B cell (primary cell): ENCODE measurements around the gene FA2H. TPM values are rescaled to one million over a fixed set of nuclear protein-coding genes. Genes with fewer than 3 reads are reported as not detected.

Experiments
- ATAC-seq: fragments of 200-7000 bp; cut with Tn5 transposase; one replicate; pipeline ENCODE4 v1.10.0; 2021; ENCODE audit warnings: low read depth, mild to moderate bottlenecking, moderate number of reproducible peaks, moderate library complexity
- CTCF ChIA-PET: fragments of 350-600 bp; sonication (Branson Sonifier 250); formaldehyde crosslinking; loops from one replicate; lab custom pipeline; 2021; ENCODE audit warnings: antibody characterized with exemption, inconsistent platforms; lab: Charles Lee
- POLR2A ChIA-PET: fragments of 350-600 bp; sonication (Branson Sonifier 250); formaldehyde crosslinking; loops from one replicate; lab custom pipeline; 2021; ENCODE audit warnings: antibody characterized with exemption; lab: Charles Lee
- DNase-seq: peaks from one replicate; pipeline ENCODE4 v3.0.0; 2013
- H2AFZ ChIP-seq: 2 replicates; pipeline ENCODE4 v1.6.1; 2012; ENCODE audit warnings: mild to moderate bottlenecking, low read depth, low read length; ENCODE audit not compliant: insufficient read depth, poor library complexity, severe bottlenecking
- H3K27ac ChIP-seq, 2 donors: 1 replicate in 1 of 2; 2 replicates in 1 of 2; pipeline ENCODE4 v1.5.1; 2012 to 2013; ENCODE audit warnings: low read length in 2 of 2, mild to moderate bottlenecking in 2 of 2, moderate library complexity in 1 of 2
- H3K27me3 ChIP-seq, 4 experiments: fragments of 200-600 bp in 1 of 4; sonication (generic) in 1 of 4; replicated peaks in 1 of 4; 1 replicate in 2 of 4; 2 replicates in 2 of 4; pipeline versions ENCODE4 v1.6.1 to v1.7.0; 2013 to 2016; ENCODE audit warnings: low read length in 3 of 4, mild to moderate bottlenecking in 2 of 4, mixed read lengths in 1 of 4, moderate library complexity in 1 of 4; ENCODE audit not compliant: insufficient read depth in 4 of 4, control insufficient read depth in 3 of 4; ENCODE audit errors: control extremely low read depth in 1 of 4
- H3K36me3 ChIP-seq, 2 experiments: replicated peaks in 1 of 2; 1 replicate in 1 of 2; 2 replicates in 1 of 2; pipeline versions ENCODE4 v1.6.1 to v1.7.1; 2013; ENCODE audit warnings: low read length in 1 of 2; ENCODE audit not compliant: insufficient read depth in 2 of 2, control insufficient read depth in 1 of 2; ENCODE audit errors: control extremely low read depth in 1 of 2, extremely low read depth in 1 of 2
- H3K4me1 ChIP-seq, 2 donors: fragments of 200-600 bp in 1 of 2; sonication (generic) in 1 of 2; 1 replicate in 1 of 2; 2 replicates in 1 of 2; pipeline versions ENCODE4 v1.5.1 to v1.6.1; 2013 to 2017; ENCODE audit warnings: low read length in 2 of 2; ENCODE audit not compliant: control insufficient read depth in 2 of 2, insufficient read depth in 2 of 2
- H3K4me2 ChIP-seq: replicated peaks from 2 replicates; pipeline ENCODE3; 2012; ENCODE audit warnings: mild to moderate bottlenecking, low read depth, low read length; ENCODE audit not compliant: poor library complexity, severe bottlenecking
- H3K4me3 ChIP-seq, 5 experiments: fragments of 200-600 bp in 1 of 5; sonication (generic) in 1 of 5; 1 replicate in 3 of 5; 2 replicates in 2 of 5; pipeline versions ENCODE4 v1.5.1 to v1.7.0; 2011 to 2016; ENCODE audit warnings: low read length in 4 of 5, mild to moderate bottlenecking in 4 of 5, low read depth in 2 of 5, control low read depth in 1 of 5, moderate library complexity in 1 of 5; ENCODE audit not compliant: insufficient read depth in 1 of 5; ENCODE audit errors: control extremely low read depth in 1 of 5, extremely low read depth in 1 of 5
- H3K79me2 ChIP-seq: fragments of 200-600 bp; sonication (generic); one replicate; pipeline ENCODE4 v1.6.0; 2016; ENCODE audit warnings: low read length; ENCODE audit not compliant: control insufficient read depth, insufficient read depth
- H3K9ac ChIP-seq: fragments of 200-600 bp; sonication (generic); 2 replicates; pipeline ENCODE4 v1.6.1; 2017; ENCODE audit warnings: mild to moderate bottlenecking, low read length, moderate library complexity
- H3K9me3 ChIP-seq, 3 donors: one replicate each; pipeline versions ENCODE4 v1.6.1 to v1.7.1; 2013; ENCODE audit warnings: low read length in 2 of 3; ENCODE audit not compliant: control insufficient read depth in 2 of 3, insufficient read depth in 1 of 3; ENCODE audit errors: control extremely low read depth in 1 of 3
- H4K20me1 ChIP-seq: 2 replicates; pipeline ENCODE4 v1.6.0; 2012; ENCODE audit warnings: mild to moderate bottlenecking, low read length; ENCODE audit not compliant: insufficient read depth, control insufficient read depth, poor library complexity, severe bottlenecking
- H3K27ac Mint-ChIP-seq: one replicate; pipeline ENCODE4 v1.8.0; 2021; ENCODE audit warnings: mixed read lengths
- H3K27me3 Mint-ChIP-seq: one replicate; pipeline ENCODE4 v1.8.0; 2021; ENCODE audit warnings: mixed read lengths
- H3K4me1 Mint-ChIP-seq: one replicate; pipeline ENCODE4 v1.8.0; 2021; ENCODE audit warnings: mixed read lengths
- H3K4me3 Mint-ChIP-seq: one replicate; pipeline ENCODE4 v1.8.0; 2021; ENCODE audit warnings: mixed read lengths
- H3K9me3 Mint-ChIP-seq: one replicate; pipeline ENCODE4 v1.8.0; 2022; ENCODE audit warnings: mixed read lengths; ENCODE audit not compliant: insufficient read depth
- CTCF ChIP-seq: fragments of 200-600 bp; IDR thresholded peaks from one replicate; pipeline ENCODE4 v1.8.0; 2022; ENCODE audit warnings: antibody characterized with exemption, mild to moderate bottlenecking
- EZH2 ChIP-seq: IDR thresholded peaks from 2 replicates; pipeline ENCODE4 v1.6.1; 2012; ENCODE audit warnings: borderline replicate concordance, low read depth, mild to moderate bottlenecking, moderate library complexity, low read length; ENCODE audit not compliant: insufficient read depth, poor library complexity, severe bottlenecking
- whole genome bisulfite sequencing: methylation state at CpG from one replicate; pipeline ENCODE4 v1.1.5; 2013; ENCODE audit warnings: missing lambda C conversion rate; ENCODE audit not compliant: insufficient coverage; 5-methylcytosine and 5-hydroxymethylcytosine counted together
- intact Hi-C: fragments of 100-400 bp; cut with micrococcal nuclease; formaldehyde crosslinking; loops from one replicate; pipeline ENCODE4 v1.10.0; 2022
- polyA plus RNA-seq: library from polyadenylated mRNA; depleted of rRNA; stranded (reverse); fragments of >200 nt; gene quantifications from 2 replicates; pipeline ENCODE4 v1.2.3, GENCODE V29; 2012
- total RNA-seq, 2 donors: library from RNA; stranded (reverse); fragments of 120-200 nt in 1 of 2; gene quantifications; 1 replicate in 1 of 2; 2 replicates in 1 of 2; pipeline versions ENCODE4 v1.2.3 to v1.2.4, GENCODE V29; 2013 to 2022

The FA2H gene
- total and polyA plus RNA-seq, 2 donors (not counting 1 experiment from before 2014, with no cell fraction given): 1.0 to 3.6 TPM

GRCh38 chr16:74739275-74739674 is 35.3 kb downstream of the FA2H start:
- Histone ChIP-seq H3K4me1 (no peaks in the 10 kb centered on the region), H3K27ac (no peak overlapping the region), H3K36me3 (no peaks in the 10 kb centered on the region), H3K4me3 (no peak overlapping the region), H2AFZ (no peak overlapping the region), H3K9me3 (no peaks in the 10 kb centered on the region), H4K20me1 (no peaks in the 10 kb centered on the region), H3K27me3 (no peaks in the 10 kb centered on the region), H3K79me2 (no peaks in the 10 kb centered on the region), H3K4me2 (no peak overlapping the region), H3K9ac (no peak overlapping the region)
- no peak for ATAC-seq
- no peak overlapping the region for H3K4me3 Mint-ChIP-seq
- intact Hi-C loops: no loop called here
- H3K4me1 Mint-ChIP-seq: no peaks in the 10 kb centered on the region
- ChIA-PET CTCF (no interaction called here), POLR2A (interaction anchor here (0.6 kb wide), 1 partner anchor 573 kb away, joined by 3 read pairs; no protein-coding TSS in a partner anchor)
- no peak for DNase-seq
- 98% methylated on average over 6 of the region's 6 CpGs for WGBS
- no peak overlapping the region for H3K27ac Mint-ChIP-seq
- no peaks in the 10 kb centered on the region for H3K27me3 Mint-ChIP-seq
- no peaks in the 10 kb centered on the region for H3K9me3 Mint-ChIP-seq
- TF ChIP-seq EZH2 (no peak), CTCF (no peak)

GRCh38 chr16:74738816-74739215 is 35.8 kb downstream of the FA2H start:
- Histone ChIP-seq H3K27me3 (no peaks in the 10 kb centered on the region), H4K20me1 (no peaks in the 10 kb centered on the region), H3K36me3 (no peaks in the 10 kb centered on the region), H3K9ac (no peak overlapping the region), H3K79me2 (no peaks in the 10 kb centered on the region), H3K4me1 (no peaks in the 10 kb centered on the region), H3K27ac (no peak overlapping the region), H3K4me2 (no peak overlapping the region), H3K9me3 (no peaks in the 10 kb centered on the region), H2AFZ (no peak overlapping the region), H3K4me3 (no peak overlapping the region)
- DNase-seq: no peak
- Mint-ChIP-seq H3K9me3 (no peaks in the 10 kb centered on the region), H3K27me3 (no peaks in the 10 kb centered on the region), H3K4me1 (no peaks in the 10 kb centered on the region), H3K4me3 (no peak overlapping the region), H3K27ac (no peak overlapping the region)
- no peak for TF ChIP-seq EZH2
- no peak for TF ChIP-seq CTCF
- no peak for ATAC-seq
- ChIA-PET CTCF (no interaction called here), POLR2A (interaction anchor here (0.6 kb wide), 1 partner anchor 573 kb away, joined by 3 read pairs; no protein-coding TSS in a partner anchor)
- 98% methylated on average over 8 of the region's 11 CpGs for WGBS
- intact Hi-C loops: no loop called here
